ENCODE data around the gene LILRB1. TPM values are rescaled to one million over a fixed set of nuclear protein-coding genes. Genes with fewer than 3 reads are reported as not detected.
"Not testable (repeated sequence)": the region's sequence is repeated elsewhere in the genome, so short reads cannot be mapped to it uniquely, and the experiment has no call there.

The LILRB1 gene
- total RNA-seq: not detected in 2 replicates
- not detected for polyA plus RNA-seq (2012)

GRCh38 chr19:54630262-54630661, at the start of gene LILRB1:
Gene LILRB1, plus strand, starts transcription at chr19:54630484. Its CDS starts 590 bp downstream, at chr19:54631074.
- not testable (repeated sequence) for DNase-seq (ENCODE audit: low read depth)

GRCh38 chr19:54586397-54586796, 43.9 kb upstream of the LILRB1 start:
- DNase-seq (ENCODE audit: low read depth): no peak

GRCh38 chr19:54587026-54587425, 43.3 kb upstream of the LILRB1 start:
- DNase-seq (ENCODE audit: low read depth): no peak

- not testable (repeated sequence) for DNase-seq (ENCODE audit: low read depth)
Observed at GRCh38 chr19:54593445-54593844, 36.8 kb upstream of the LILRB1 start, which contains the start of gene LILRA1. Gene LILRA1, plus strand, starts transcription at chr19:54593632. Its CDS starts 613 bp downstream, at chr19:54594245.

- not testable (repeated sequence) for DNase-seq (ENCODE audit: low read depth)
Observed at GRCh38 chr19:54593931-54594626, 36.2 kb upstream of the LILRB1 start.

- DNase-seq (ENCODE audit: low read depth): no peak
Observed at GRCh38 chr19:54594737-54595136, 35.5 kb upstream of the LILRB1 start.

GRCh38 chr19:54595680-54596436, 34.4 kb upstream of the LILRB1 start:
- DNase-seq (ENCODE audit: low read depth): not testable (repeated sequence)

- DNase-seq (ENCODE audit: low read depth): no peak
Observed at GRCh38 chr19:54600212-54600611, 30.1 kb upstream of the LILRB1 start.

- no peak for DNase-seq (ENCODE audit: low read depth)
Observed at GRCh38 chr19:54606230-54606629, 24.1 kb upstream of the LILRB1 start.

GRCh38 chr19:54606891-54607784, 23.1 kb upstream of the LILRB1 start:
- no peak for DNase-seq (ENCODE audit: low read depth)

GRCh38 chr19:54607785-54608150, 22.5 kb upstream of the LILRB1 start:
- DNase-seq (ENCODE audit: low read depth): no peak

GRCh38 chr19:54608205-54608604, 22.1 kb upstream of the LILRB1 start:
- DNase-seq (ENCODE audit: low read depth): no peak

GRCh38 chr19:54608792-54609191, 21.5 kb upstream of the LILRB1 start:
- DNase-seq (ENCODE audit: low read depth): no peak

GRCh38 chr19:54609356-54609791, 20.9 kb upstream of the LILRB1 start:
- no peak for DNase-seq (ENCODE audit: low read depth)

GRCh38 chr19:54612428-54612827, 17.9 kb upstream of the LILRB1 start:
- no peak for DNase-seq (ENCODE audit: low read depth)

GRCh38 chr19:54614726-54615125, 15.6 kb upstream of the LILRB1 start:
- DNase-seq (ENCODE audit: low read depth): no peak

GRCh38 chr19:54616057-54616456, 14.2 kb upstream of the LILRB1 start:
- no peak for DNase-seq (ENCODE audit: low read depth)

- no peak for DNase-seq (ENCODE audit: low read depth)
Observed at GRCh38 chr19:54616821-54617560, 13.3 kb upstream of the LILRB1 start.

GRCh38 chr19:54620464-54620863, 9.8 kb upstream of the LILRB1 start:
- DNase-seq (ENCODE audit: low read depth): no peak

GRCh38 chr19:54622431-54622830, 7.9 kb upstream of the LILRB1 start:
- no peak for DNase-seq (ENCODE audit: low read depth)

GRCh38 chr19:54624234-54624633, 6.0 kb upstream of the LILRB1 start:
- DNase-seq (ENCODE audit: low read depth): not testable (repeated sequence)

Data from myocyte (in vitro differentiated cells).